Stimulated activated naive CD8-positive, alpha-beta T cell treated with anti-CD3 and anti-CD28 coated beads, Interleukin-15, Interleukin-2, amounts not matched to agents 100 U/mL and 50 U/mL, for 24 hours (primary cell): ENCODE results near the gene SEMA3E.
"Not testable (repeated sequence)": the region's sequence is repeated elsewhere in the genome, so short reads cannot be mapped to it uniquely, and the experiment has no call there.

Experiments used
- ATAC-seq: fragments of 150-1000 bp; cut with Tn5 transposase; one replicate; pipeline ENCODE4 v1.10.0; 2021
- DNase-seq: peaks from one replicate; pipeline ENCODE4 v3.0.0; 2021

The SEMA3E gene

DNA sequence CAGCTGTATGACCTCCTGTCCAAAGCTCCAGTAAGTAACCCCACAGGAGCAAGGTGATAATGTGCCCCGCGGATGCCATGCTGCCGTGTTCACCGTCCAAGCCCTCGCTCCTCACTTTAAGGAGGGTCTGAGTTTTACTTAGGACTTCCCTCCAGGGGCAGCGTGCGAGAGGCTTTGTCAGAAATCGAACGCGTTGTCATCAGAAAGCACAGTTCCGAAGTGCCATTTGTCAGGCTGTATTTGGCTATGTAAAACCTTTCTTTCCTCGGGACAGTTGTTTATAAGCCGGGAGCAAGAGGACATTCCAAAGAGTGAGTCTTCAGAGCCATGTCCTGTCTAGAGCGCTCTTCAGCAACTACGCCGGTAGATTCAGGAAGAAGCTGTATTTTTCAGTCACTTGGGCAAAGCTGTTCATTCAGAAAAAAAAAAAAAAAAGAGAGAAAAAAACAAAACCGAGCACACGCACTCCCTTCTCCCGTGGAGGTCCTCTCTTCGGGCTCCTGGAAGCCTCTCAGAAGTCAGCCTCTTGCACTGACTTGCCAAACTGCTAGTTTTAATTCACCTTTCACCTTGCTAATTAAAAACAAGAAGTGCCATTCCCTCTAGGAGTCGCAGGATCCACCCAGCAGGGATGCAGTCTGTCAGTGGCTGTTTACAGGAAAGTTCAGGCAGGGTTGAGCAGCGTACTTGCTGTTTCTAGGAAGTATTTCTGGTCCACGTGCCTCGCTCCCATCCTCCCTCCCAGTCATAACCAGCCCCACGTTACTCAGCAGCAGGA, at the start of gene SEMA3E:
SEMA3E (minus strand) TSS at position 676 of the 778 bp plus-strand sequence.
- DNase-seq = no peak
- ATAC-seq = no peak

DNA sequence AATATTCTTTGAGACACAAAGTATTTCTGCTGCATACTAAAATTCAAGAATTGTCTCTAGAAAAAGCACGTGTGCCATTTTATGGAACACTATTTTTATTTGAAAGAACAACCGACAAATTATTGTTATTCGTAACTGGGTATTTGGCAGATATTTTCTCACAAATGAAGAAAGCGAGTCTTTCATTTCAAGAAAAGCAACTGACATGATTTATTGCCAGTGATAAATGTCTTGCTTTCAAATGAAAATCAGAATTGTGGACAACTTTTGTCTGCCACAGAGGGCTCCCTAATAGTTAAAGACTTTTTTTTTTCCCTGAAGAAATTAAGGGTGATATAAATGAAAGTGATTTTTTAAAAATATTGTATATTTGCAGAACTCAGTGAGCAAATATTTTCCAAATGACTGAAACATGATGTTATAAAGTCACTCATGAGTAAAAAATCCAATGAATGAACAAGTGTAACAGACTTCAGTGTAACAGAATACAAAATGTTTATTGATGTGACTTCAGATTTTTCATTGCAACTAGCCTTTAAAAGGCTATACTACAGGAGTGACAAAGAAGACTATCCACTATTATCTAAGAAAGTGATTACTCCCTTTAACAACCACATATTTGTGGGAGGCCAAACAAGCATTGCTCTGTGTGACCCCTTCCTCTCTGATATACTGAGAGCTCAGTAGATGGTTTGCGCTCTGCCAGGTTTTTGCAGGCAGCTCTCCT, 49.0 kb upstream of the SEMA3E start:
- DNase-seq (no peak), ATAC-seq (no peak)

DNA sequence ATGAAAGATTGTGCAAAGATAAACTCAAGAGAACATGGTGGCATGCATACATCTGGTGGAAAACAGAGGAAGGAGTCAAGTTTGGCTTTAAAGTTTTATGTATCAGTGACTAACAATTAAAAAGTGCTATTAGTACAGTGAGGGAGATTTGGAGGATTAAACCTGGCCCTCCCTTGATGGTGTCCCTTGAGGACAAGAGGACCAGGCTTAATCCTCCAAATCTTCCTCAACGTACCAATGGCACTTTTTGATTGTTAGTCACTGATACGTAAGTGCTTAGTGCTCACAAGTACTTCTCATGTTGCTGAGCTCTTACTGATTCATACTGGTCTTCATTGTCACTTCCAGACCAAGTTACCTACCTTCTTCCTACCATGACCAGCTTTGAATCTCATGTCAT, 47.2 kb upstream of the SEMA3E start:
- no peak for DNase-seq
- no peak for ATAC-seq

DNA sequence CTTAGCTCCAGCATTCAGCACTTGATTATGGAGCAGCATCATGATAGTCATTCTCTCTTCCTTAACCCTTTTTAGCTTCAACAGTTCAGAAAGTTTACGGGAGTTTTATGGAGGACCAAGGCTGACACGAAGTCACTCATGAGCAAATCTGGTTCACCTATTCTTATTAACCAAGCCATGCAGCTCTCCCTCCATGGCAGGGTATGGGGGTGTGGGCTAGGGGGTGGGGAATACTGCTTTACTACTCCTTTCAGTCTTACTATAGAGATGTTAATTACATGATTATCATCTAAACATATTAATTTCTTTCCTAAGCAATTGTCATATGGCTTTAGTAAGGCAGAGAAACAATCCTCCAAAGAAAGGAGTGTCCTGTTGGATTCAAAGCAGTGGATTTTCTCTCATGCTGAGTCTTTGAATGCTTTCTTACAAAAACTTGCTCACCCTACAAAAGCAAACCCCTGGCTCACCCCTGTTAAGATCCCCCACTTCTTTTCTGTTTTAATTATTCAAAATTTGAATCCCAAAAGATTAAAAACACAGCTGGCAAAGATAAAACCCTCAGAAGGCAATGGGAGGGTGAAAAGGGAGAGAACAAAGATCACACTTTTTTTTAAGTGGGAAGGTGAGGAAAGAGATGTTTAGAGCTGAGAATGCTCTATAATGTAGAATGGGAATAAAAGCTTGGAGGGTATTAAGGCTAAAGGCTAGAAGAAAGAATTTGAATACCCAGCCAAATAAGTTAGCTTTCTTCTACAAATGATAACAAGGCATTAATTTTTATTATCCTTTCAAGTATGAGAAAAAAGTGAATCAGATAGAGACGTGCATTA, 46.4 kb upstream of the SEMA3E start:
- no peak for ATAC-seq
- no peak for DNase-seq

DNA sequence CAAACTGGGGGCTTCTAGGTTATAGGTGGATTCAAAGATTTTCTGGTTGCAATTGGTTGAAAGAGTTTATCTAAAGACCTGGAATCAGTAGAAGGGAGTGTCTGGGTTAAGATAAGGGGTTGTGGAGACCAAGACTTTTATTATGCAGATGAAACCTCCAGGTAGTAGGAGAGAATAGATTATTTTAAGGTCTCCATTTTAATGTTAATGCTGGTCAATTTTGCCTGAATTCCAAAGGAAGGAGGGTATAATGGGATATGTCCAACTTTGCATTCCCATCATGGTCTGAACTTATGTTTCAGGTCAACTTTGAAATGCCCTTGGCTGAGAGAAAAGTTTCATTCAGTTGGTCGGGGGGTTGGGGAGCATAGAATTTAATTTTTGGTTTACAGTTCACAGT, 44.3 kb upstream of the SEMA3E start:
- DNase-seq (no peak), ATAC-seq (no peak)

DNA sequence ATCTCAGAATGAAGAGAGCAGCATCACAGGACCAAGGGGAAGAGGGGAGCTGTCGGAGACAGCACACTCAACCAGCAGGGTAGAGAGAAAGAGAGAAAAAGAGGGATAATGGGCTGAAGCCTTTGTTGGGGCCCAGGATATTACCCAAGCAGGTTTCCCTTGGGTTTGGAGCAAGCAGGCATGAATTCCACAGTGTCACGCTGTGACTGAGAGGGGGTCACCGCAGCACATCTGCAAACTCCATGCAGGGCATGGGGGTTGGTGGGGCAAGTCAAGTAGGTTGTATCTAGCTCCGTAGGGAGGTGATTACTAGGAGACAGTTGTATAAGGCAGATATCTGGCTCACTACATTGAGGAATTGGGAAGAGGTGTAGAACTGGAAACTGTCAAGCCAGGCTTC, 42.2 kb upstream of the SEMA3E start:
- DNase-seq (no peak), ATAC-seq (no peak)

DNA sequence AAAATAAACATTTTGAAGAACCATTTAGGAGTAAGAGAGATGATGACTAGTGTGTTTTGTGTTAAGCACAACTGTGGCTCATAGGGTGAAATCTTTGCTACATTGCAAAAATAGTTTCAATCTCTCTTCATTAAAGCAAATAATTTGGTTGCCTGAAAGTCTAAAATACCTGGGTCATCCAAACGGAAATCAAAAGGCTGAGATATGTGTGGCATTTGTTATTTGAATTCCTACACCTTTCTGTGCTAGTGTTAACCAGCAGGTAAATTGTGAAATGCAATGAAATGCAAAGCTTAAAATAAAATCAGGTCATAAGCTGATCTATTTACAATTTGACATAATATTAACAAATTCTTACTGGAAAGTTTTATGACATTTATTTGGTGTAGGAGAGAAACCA, 40.9 kb upstream of the SEMA3E start:
- ATAC-seq = no peak
- DNase-seq = no peak

DNA sequence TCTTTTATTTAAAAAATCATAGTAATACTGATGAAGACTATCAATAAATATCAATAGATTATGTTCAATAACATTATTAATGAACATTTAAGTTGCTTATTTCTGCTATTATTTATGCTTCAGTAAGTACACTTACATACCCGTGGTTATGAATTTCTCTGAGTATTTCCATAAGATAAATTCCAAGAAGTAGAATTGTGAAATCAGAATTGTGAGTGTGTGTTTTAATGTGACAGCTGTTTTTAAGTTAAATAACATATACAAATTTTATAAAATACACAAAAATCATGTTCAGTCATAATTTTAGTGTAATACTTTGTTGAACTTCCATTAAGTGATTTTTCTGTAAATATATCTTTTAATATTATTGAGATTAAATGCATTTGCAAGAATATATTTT, 37.5 kb upstream of the SEMA3E start:
- DNase-seq (no peak), ATAC-seq (no peak)

DNA sequence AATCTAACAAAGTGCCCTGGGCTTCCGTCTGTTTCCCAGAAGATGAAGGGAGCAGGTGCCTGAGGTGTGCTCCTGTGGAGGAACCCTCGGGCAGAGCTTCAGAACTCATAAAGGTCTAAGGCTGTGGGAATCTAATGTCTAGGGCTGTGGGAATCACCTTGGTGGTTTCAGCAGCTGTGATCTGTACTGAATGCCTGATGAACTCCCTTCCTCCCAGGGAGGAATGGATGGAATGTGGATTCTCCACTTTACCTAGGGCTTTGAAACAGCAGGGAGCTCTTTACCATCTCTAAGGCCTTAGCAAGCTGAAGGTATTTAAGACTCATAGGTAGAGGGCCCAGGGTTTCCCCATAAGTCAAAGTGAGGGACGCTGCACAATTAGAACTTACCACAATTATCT, 36.0 kb upstream of the SEMA3E start:
- ATAC-seq (no peak), DNase-seq (no peak)

DNA sequence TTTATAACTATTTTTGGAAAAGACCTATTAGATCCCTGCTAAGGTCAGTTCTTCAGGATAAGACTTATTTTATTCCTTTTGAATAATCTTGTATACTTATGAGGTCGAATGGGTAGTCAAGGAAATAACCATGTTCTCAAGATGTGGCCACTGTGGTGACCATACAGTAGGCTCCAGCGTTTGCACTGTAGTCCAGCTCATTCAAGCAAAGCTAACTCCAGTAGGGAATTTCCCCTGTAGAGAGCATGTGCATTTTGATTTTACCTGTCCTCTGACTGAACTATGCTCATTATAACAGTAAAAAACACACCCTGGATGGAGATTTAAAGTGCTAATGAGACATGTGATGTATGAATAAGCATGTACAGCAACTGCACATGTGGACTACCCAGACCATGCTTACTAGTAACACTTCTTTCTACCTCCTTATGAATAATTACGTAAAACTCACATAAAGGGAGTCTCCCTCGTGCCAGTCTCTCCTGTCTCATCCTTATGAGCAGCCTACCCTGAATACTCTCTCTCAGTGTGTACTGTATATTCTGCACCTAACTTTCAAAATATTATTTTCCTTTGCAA, 32.4 kb upstream of the SEMA3E start:
- ATAC-seq = no peak
- no peak for DNase-seq

DNA sequence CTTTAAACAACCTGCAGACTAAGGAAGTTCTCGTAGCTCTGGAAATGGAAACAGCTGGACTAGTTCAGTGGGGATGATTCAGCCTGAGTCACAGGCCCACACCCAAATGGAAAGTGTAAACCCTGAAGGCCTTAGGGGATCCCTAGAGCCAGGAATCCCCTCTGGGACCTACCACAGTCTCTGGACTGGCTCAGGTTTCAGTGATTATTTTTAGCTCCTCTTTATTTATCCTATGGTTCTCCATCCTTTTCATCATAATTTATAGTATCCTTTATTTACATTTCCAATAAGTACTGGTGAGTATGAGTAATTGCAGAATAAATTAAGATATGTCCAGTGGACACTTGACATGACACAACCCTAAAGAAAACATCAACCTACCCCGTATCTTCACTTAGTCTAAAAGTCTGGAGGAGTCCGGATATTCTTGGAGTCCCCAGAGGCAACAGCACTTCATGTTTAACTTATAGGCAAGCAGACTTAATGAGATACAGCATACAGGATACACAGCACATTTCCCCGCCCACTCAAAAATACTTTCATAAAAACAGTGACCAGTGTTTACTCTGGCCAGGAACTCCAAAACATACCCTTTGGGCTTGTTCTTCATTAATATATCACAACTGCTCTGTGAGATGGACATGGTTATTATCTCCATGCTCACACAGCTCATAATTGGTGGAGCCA, 28.4 kb upstream of the SEMA3E start:
- DNase-seq (no peak), ATAC-seq (no peak)

DNA sequence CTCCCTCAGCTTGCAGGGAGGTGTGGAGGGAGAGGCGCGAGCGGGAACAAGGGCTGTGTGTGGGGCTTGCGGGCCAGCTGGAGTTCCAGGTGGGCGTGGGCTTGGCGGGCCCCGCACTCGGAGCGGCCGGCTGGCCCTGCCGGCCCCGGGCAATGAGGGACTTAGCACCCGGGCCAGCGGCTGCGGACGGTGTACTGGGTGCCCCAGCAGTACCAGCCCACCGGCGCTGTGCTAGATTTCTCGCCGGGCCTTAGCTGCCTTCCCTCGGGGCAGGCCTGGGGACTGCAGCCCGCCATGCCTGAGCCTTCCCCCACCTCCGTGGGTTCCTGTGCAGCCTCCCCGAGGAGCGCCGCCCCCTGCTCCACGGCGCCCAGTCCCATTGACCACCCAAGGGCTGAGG, 24.4 kb upstream of the SEMA3E start:
- not testable (repeated sequence) for ATAC-seq, DNase-seq

DNA sequence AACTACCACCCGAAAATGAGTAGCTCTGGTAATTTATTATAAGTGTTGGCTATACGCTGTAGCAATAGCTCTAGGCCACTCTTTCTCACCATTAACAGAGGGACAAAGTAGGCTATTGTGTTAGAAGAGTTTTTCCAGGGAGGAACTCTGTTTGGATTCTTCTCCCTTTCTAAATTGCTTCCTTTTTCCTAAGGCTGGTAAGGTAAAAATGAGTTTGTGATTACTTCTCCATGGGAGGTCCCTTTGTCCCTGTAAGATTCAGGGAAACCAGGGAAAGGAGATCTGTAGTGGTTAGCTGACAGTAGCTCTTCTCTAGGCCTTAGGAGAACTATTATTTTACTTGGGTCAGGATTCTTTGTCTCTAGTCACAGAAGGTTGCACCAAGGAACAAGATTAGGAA, 23.2 kb upstream of the SEMA3E start:
- no peak for DNase-seq
- ATAC-seq = no peak

DNA sequence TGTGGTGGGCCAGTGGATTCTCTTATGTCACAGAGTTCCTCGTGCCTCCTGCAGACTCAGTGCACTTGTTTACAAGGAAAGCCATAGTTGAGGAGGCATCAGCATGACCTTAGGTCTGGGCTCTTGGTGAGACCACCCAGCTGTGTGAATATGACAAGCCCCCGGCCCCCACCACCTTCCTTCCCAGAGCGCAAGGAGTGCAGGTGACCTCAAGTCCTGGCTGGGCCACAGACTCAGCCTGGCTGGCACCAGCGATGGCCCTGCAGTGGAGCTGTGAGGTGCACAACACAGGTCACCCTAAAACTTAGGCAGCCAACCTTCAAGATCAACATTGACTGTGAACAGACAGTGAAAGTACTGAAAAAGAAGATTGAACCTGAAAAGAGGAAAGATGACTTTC, 14.2 kb upstream of the SEMA3E start:
- ATAC-seq (no peak), DNase-seq (no peak)

DNA sequence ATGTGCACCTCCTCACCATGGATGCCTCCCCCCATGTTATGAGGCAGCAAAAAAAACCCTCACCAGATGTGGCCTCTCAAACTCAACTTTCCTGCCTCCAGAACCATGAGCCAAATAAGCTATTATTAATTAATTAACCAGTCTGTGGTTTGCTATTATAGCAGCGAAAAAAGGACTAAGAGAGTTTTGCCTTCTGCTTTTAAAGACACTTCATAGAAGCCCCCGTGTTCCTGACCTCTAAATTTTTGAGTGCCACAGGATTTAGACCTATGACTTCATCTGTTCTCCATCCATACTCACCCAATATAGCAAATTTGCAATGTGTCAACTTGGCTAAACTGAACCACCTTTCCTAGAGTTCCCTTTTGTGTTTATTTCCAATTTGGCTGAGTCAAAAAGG, 9.2 kb upstream of the SEMA3E start:
- no peak for ATAC-seq

DNA sequence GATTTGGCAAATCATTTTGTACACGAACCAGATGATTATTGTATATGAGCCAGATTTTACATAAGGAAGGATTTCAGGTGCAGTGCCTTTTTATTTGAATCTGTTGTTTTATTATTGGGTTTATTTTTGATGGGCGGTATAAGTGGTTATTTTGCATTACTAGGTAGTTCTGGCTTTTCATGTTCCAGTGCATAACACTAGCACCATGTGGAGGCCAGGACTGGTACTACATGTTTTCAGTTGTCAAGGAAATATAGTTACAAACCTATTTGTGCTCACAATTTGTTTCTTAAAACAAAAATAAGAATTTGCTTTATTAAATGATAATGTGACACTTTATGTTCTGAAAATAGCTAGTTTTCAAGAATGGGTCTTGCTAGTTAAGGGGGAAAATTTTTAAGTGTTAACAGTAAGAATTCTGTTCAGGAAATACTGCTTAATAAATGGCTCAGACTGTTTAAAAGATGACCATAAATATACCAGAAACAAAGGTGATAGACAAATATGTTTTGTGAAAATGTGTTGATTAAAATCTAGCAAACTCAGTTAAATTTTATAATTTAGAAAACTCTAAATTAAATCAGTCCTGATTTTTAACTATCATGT, 7.1 kb upstream of the SEMA3E start:
- no peak for ATAC-seq
- no peak for DNase-seq

More for the DNA sequence above, 9.2 kb upstream of the SEMA3E start:
- DNase-seq = no peak

DNA sequence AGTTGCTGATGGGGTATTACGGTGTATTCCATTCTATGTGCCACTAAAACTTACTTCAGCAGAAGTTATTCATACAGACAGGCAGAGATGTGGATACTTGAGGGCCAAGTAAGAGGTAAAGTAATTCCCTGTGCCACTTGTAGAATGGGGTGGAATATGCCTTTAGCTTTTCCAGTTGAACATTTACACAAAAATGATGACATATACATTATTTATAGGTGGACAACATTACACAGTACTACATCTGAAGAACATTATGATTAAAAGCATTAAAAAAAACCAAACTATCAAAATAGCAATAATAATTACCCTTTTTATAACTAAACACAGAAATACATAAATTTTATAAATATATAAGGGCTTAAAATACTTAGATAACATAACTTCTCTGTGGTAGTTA, 3.5 kb upstream of the SEMA3E start:
- ATAC-seq (no peak), DNase-seq (no peak)

DNA sequence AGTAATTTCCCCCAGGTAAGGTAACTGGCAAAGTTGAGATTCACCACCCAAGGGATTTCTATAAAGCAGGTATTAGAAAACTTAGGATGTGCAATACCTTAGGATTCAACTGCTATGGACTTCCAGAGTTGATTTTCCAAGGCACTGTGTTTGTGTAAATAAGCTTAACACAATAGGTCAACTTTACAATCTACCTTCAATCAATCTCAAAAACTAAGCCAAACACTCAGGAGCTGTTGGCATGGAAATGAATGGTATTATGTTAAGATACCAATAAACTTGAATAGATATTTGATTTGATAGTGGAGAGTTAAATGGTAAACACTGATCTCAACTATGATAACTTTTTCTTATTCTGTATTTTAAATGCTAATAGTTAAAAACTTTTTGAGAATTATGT, 762 bp upstream of the SEMA3E start:
- no peak for DNase-seq
- ATAC-seq = no peak

DNA sequence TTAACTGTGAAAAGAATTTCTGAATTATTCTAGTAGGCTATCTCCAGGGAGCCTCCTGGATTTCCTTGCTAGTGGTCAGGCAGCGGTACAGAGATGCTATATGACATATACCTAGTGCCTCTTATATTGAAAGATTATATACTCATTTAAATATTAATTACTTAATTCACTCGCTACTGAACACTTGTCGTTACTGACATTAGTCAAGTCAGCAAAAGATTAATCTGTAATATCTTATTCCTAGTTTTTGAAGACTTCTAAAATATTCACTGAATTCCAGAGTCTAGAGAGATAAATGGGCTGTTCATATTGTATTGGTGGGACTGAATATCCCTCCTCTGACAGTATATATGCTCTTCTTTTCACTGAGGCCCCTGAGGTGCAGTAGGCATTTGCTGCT, 2.9 kb downstream of the SEMA3E start:
- DNase-seq = no peak
- ATAC-seq = no peak

DNA sequence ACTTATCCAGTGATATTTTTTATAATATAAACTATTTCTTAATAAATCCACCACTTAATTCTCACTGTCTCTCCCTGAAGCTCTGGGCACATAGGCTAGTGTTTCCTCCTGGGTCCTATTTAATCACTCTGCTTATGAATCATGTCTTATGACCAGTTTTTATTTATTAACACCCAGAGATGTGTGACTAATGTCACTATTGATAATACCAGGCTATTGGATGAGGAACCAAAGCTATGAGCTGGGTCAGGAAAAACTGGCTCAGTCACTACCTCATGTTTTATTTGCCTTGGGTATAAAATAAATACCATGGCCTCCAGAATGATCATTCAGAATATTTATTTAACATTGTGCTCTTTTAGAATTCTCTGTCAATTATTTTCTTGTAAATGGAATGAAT, 5.2 kb downstream of the SEMA3E start:
- no peak for DNase-seq
- no peak for ATAC-seq

DNA sequence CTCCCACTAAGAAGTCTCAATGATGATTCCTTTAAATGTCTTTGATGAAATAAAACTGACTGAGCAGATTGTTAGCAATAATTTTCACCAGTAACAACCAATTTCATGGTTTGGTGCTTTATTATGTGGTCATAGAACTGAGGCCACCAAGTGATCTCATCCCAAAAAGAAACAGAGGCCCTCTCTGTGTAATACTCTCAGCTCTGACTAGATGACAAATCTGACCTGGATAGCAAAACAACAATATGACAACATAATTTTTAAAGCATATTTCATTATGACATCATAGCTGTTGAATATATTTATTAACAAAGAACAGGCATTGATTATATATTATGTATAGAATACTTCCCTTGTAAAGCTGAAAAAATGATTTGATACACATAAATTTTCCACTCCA, 5.9 kb downstream of the SEMA3E start:
- ATAC-seq = no peak
- DNase-seq = no peak
